ENCODE data around the gene KCNN1.

GRCh38 chr19:17997969-17998826, 31.3 kb downstream of the KCNN1 start:
- peak in 1 of 6 experiments; percentile 10 for TF ChIP-seq CTCF (IDR thresholded peaks at IDR 0.05)
- TF ChIP-seq POLR2A (IDR thresholded peaks at IDR 0.05) = no peak

Data from thyroid gland (tissue), 4 donors.